ENCODE results near the gene SZT2.
"Not testable (repeated sequence)": the region's sequence is repeated elsewhere in the genome, so short reads cannot be mapped to it uniquely, and the experiment has no call there.

SZT2 gene

DNA sequence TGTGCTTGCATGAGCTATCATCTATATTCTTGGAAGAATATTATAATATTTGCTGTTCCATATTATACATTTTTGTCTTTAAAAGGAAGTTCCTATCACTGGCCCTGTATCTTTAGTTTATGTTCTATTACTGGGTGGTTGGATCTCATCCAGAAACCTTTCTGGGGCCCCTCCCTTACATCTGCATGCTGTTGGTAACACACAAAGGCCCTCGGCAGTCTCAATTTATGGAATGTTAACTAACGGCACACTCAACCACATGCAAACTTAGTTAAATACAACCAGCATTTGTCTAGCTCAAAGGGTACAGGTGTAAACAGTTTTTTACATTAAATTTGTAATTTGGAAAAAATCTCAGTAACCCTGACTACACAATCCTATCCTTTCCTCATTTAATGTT lies 73.8 kb downstream of the SZT2 start:
- DNase-seq: no peak

DNA sequence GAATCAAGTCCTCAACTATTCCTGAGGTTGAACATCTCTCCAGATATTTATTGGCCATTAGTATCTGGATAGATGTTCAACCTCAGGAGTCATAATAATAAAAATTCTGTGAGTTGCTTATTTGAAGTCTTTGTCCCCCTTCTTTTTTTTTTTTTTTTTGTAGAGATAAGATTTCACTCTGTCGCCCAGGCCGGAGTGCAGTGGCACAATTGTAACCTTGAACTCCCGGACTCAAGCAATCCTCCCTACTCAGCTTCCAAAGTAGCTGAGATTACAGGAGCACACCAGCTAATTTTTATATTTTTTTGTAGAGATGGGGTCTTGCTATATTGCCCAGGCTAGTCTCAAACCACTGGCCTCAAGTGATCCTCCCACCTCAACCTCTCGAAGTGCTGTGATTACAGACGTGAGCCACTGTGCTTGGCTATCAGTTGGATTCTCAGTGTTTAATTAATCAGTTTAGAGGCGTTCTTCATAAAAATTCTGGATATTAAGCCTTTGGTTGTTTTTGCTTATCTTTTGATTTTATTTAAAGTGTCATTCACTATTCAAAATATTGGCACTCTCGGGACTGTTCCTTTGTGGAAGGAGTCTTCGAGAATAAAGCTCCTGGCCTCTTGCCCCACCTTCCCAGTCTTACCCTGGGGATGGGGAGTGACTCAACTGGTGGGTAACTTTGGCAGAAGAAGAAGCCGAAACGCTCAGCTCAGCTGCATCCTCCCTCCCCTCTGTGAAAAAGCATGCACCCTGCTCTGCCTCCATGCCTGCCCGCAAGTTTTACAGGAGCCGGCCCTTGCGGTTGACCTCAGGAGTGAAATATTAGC lies 75.2 kb downstream of the SZT2 start:
- DNase-seq: no peak

DNA sequence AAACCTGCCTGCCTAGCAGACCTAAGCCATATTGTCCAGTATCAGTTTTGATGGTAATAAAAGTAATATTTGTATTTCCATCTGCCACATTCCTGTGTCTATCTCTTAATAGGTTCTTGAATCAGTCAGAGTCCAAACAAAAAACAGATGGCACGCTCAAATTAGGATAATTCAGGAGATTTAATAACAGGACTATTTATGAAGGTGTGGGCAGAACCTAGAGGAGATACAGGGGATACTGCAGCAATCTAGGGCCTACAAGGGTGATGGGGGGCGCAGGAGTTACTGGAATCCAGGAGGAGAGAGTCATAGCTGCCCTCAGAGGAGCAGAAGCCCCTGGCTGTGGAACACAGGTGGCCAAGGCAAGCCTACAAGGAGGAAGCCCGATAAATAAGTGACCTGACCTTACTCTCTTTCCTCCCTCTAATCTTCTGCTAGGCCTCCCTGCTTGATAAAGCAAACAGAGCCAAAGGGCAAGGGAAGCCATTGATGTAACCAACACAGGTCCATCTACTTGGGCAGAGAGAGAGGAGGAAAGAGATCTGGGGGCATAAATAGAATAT lies 75.9 kb downstream of the SZT2 start:
- no peak for DNase-seq

DNA sequence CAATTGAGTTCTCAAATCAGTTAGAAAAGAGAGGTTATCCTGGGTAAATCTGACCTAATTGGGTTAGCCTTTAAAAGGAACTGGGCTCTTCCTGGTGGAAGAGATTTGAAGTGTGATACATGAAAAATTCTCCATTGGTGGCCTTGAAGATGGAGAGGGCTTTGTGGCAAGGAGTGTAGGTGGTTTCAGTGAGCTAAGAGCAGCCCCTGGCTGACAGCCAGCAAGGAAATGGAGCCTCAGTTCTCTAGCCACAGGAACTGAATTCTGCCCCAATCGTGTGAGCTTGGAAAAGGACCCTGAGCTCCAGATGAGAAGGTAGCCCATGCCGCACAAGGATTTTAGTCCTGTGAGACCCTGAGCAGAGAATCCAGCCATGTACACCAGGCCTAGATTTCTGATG lies 76.7 kb downstream of the SZT2 start:
- no peak for DNase-seq

DNA sequence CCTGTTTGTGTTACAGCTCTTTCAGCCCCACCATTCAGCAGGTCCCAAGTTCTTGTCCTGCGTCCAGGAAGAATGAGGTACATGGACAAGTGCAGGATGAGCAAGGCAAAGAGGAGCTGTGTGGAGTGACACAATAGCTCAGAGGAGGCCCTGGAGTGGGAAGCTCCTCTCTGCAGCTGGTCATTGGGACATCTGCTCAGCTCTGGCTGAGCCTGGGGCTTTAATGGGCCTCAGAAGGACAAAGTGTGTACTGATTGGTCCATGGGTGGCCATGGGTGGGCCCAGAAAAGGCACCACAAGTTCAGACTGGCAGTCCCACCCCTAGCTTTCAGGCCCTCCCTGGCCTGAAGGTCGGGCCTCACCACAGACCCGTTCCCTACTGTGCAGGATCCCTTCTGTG lies 78.7 kb downstream of the SZT2 start:
- DNase-seq: no peak

DNA sequence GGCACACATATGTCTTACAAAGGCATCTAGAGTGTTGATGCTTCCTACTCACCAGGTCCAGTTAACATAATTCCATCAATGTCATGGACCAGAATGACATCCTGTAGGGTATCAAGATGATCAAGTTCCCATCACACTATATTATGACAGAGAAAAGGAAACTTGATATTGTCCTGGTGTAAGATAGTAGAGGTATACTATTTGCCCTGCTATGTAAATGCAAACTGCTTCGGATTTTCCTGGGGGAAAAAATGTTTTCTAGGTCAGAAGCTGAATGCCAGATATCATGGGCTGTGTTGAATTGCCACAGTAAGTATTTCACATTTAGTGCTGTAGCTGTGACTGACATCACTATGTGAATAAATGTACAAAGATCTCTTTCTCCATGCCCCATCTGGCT lies 80.2 kb downstream of the SZT2 start:
- DNase-seq: no peak

DNA sequence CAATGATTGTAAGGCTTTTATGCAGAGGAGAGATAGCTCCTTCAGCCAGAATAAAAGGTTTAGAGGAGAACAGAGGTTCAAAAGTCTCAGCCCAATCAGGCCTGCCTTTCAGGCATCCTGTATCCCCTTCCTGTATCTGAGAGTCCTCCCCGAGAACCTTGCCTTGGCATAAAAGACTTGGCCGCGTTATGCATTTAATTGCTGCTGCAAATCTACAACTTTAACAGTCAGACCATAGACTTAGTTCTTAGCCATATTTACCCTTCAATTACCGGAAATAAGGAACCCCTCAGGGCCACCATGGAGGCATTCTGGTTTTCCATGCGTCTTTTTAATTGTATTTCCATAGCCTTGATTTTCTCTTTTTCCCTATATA lies 82.4 kb downstream of the SZT2 start:
- no peak for DNase-seq

DNA sequence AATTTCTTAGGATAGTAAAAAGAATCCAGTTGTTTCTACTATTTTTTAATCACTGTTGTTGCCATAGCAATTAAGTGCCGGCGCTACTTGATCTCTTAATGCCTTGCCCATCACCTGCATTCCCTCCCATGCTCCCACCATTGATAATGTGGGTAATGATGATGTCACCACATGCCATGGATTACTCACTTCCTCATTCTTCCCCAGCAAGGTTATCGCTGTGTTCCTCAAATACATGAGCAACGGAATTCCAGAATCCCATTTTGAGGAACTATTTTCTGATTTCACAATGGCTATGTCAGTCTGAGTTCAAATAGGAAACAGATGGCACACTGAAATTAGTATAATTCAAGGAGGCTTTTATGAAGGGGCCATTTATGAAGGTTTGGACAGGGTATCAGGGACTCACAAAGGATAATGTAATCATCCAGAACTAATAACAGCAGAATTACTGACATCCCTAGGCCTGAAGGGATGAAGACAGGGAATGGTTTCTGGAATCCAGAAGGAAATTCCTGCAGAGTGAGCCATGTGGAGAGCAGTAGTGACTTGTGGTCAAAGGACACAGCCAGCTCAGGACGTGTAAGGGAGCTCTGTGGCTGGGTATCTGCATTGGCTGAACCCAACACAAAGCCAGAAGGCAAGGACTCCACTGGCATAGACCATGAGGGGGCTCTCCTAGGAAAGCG lies 82.9 kb downstream of the SZT2 start:
- DNase-seq: not testable (repeated sequence)

DNA sequence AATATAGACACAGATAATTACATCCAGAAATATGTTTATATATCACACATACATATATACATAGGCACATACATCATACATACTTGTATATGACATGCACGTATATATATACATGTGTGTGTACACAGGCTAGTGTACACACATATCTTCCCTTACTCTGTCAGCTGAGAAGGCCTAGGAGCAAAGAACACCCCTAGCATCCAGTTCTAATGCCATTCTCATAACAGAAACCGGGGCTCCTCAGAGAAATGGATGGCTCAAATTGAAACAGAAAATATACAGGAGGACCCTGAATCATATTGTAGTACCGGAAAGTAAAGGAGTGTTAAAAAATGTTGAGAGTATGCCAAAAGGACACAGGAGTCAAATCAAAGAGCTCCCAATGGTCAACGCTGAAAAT lies 83.8 kb downstream of the SZT2 start:
- no peak for DNase-seq

DNA sequence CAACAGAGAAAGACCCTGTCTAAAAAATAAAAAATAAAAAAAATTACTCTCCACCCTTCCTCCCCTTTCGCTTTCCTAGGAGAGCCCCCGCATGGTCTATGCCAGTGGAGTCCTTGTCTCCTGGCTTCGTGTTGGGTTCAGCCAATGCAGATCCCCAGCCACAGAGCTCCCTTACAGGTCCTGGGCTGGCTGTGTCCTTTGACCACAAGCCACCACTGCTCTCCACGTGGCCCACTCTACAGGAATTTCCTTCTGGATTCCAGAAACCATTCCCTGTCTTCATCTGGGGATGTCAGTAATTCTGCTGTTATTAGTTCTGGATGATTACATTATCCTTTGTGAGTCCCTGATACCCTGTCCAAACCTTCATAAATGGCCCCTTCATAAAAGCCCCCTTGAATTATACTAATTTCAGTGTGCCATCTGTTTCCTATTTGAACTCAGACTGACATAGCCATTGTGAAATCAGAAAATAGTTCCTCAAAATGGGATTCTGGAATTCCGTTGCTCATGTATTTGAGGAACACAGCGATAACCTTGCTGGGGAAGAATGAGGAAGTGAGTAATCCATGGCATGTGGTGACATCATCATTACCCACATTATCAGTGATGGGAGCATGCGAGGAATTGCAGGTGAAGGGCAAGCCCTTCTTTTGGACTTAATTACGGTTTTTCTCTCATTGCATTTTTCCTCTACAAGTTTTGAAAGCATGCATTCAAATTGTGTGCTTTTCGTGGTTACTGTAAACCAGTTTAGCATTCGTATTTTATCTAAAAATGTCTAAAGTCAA lies 86.1 kb downstream of the SZT2 start:
- DNase-seq: not testable (repeated sequence)

DNA sequence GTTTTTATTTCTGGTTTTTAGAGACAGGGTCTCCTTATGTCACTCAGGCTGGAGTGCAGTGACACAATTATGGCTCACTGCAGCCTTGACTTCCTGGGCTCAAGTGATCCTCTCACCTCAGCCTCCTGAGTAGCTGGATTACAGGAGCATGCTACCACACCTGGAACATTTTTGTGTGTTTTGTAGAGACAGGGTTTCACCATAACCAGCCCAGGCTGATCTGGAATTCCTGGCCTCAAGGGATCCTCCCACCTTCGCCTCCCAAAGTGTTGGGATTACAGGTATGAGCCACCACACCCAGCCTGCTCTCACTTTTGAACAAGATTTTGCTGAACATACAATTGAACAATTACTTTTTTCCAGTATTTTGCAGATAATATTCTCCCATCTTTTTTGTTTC lies 88.0 kb downstream of the SZT2 start:
- DNase-seq: no peak

DNA sequence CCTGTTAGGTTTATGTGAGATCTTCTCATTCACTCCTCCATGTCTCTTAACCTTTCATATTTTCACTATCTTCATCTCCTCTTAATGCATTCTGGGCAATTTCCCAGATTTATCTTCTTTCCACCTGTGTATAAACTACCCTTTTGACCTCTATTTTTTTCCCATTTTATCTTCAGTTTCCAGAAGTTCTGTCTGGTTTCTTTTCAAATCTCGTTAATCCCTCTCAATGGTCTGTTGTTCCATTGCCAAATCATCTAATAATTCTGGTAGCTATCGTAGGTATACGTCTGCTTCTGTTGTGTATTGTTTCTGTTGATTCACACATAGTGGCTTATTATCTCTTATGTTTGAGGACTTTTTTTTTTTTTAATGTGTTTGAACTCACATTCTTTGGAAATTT lies 89.7 kb downstream of the SZT2 start:
- no peak for DNase-seq

DNA sequence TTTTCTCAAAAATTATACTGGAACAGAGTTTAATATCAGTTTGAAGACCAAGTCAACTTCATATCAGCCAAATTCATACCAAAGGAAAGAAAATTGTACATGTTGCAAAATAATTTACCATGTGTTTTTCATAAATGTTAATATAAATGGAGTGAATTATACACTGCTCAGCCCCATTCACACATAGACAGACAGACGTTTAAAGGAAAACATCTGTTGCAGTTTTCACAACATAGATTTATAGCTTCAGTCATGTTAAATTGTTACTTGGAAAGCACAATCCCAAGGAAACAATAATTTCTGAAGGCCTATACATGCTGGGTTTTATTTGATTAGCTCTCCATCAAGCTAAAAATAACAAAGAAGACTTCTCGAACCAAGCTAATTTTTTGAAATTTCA lies 91.8 kb downstream of the SZT2 start:
- DNase-seq: no peak

DNA sequence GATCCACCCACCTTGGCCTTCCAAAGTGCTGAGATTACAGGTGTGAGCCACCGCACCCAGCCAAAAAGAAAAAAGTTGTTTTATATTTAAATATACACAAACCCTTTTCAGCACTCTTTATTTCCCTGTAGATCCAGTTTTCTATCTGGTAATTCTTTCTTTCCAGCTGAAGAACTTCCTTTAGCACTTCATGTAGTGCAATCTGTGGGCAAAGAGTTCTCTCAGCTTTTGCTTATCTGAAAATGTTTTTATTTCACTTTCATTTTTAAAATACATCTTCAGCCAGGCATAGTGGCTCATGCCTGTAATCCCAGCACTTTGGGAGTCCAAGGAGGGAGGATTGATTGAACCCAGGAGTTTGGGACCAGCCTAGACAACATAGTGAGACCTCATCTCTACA lies 92.5 kb downstream of the SZT2 start:
- DNase-seq: no peak

DNA sequence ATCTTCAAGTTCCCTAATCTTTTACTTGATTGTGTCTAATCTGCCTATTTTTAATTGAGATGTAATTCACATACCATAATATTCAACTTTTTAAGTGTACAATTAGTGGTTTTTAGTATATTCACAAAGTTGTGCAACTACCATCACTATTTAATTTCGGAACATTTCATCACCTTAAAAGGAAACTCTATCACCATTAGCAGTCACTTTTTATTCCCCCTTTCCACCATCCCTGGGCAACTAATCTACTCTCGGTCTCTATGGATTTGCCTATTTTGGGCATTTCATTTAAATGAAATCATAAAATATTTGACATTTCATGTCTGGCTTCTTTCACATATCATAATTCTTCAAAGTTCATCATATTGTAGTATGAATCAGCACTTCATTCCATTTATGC lies 94.7 kb downstream of the SZT2 start:
- DNase-seq: no peak

DNA sequence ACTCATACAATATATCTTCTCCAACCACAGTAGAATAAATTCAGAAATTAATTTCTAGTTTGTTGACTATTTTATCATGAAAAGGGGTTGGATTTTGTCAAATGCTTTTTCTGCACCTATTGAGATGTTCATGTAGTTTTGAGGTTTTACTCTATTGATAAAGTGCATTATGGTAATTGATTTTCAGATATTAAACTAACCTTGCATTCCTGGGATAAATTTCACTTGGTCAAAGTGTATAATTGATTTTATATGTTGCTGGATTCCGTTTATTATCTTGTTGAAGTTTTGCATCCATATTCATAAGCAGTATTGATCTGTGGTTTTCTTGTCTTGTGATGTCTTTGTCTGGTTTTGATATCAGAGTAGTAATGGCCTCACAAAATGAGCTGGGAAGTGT lies 98.5 kb downstream of the SZT2 start:
- no peak for DNase-seq

DNA sequence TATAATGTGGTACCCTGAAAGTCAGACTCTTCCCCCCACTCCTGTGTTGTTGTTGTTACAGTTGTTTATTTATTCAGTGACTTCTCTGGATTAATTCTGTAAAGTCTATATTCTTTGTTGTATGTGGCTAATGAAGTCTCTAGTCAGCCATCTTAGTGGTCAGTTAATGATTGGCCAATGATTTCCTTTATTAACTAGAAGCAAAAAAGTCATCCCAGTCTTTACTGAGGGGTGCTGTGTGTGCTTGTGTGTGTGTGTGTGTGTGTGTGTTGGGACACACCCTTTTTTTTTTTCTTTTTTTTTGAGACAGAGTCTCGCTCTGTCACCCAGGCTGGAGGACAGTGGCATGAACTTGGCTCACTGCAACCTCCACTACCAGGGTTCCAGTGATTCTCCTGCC lies 101.4 kb downstream of the SZT2 start:
- no peak for DNase-seq

DNA sequence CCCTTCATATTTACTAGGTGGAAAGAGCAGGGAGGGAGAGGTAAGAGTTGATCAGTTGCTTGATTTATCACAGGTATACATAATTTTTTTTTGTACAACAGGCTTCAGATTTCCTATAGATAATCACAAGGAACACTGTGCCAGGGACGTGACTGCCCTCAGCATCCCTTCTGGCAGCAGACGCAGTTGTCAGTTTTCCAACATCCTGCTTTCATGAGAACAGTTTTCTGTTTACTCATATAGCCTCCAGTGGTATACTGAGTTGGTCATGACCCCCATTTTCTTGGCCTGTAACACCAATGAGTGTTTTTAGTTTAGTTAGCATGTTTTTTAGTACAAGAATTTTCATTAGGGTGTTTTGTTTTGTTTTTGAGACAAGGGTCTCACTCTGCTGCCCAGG lies 103.1 kb downstream of the SZT2 start:
- DNase-seq: no peak

DNA sequence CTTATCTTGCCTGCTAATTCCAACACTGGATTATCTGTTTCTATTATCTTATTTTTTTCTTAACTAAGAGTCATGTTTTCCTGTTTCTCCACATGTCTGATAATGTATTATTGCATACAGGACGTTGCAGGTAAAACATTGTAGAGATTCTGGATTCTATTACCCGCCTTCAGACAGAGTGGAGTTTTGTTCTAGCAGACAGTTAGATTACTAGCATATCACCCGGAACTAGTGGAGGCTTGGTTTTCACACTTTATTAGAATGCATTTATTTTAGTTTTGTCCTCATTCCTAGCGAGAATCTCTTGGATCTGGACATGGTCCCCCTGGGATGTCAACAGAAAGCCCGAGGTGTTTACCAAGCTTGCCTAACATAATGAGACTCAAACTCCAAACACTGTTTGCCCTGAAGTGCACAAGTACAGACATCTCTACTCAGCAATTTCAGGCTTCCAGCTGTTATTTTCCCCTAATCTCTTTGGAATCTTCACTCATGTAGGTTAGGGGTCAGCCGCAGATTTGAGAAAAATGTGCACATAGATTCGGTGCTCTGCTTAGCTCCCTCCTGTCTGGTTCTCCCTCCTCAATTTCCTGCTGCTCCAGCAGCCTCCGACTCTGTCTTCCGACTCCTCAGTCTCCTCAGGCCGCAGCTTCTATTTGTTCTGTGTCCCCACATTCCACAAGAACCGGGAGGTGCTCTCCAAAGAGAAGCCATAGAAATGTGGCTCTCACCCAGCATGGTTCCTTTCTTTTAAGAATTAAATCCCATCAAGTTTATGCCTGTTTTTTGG lies 104.2 kb downstream of the SZT2 start:
- DNase-seq: no peak

DNA sequence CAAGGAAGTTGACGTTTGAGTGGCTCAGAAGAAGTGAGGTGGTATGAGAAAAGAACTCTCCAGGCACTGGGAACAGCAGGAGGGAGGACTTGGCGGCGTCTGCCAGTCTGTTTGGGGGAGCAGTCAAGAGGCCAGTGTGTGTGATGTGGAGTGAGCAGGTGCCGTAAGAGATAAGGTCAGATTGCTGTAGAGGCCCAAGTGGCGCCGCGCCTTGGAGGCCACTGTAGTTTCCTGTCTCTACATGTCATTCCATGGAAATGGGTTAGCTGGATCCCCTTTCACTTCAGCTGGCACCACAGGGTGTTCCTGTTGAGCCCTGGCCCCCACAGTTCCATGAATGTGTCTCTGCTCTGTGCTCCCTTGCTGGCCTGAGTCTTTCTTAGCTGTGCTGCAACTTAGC lies 105.5 kb downstream of the SZT2 start:
- DNase-seq: no peak

DNA sequence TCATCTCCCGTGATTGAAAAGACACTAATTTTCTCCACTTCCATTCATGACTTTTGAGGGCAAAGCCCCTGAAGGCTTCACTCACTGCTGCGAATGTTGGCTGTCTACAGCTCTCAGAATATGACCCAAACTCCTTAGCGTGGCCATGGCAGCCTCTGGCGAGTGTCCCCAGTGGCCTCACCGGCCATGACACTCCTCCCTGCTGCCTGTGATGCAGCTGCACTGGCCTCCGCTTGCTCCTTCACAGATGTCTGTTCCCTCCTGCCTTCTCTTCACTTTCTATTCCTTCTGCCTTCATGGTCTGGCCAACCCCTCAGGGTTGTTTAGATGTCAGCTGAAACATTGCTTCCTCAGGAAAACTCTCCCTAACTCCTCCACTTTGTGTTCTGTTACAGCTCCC lies 110.2 kb downstream of the SZT2 start:
- no peak for DNase-seq

DNA sequence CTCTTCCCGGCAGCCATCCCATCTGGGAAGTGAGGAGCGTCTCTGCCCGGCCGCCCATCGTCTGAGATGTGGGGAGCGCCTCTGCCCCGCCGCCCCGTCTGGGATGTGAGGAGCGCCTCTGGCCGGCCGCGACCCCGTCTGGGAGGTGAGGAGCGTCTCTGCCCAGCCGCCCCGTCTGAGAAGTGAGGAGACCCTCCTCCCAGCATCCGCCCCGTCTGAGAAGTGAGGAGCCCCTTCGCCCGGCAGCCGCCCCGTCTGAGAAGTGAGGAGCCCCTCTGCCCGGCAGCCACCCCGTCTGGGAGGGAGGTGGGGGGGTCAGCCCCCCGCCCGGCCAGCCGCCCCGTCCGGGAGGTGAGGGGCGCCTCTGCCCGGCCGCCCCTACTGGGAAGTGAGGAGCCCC lies 112.1 kb downstream of the SZT2 start:
- not testable (repeated sequence) for DNase-seq

DNA sequence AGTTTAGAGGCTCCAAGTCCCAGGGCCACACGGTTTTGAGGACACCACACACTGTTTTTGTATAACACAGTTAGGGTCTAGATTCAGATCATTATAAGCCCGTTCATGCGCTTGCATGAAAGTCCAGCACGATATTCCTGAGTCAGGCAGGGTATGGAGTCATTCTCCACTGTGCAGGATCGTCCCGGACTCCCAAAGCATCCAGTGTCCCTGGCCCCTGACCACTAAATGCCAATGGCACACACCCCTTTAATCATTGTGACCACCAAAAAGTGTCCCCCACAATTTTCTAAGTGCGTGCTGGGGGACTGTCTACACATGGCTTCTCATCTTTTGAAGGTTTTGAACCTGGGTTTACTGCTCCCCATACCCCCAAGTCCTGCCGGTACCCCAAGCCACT lies 113.8 kb downstream of the SZT2 start:
- no peak for DNase-seq

All from AML-193 (cell line).